H1 (cell line): ENCODE data around the gene TIMM10. TPM values are rescaled to one million over a fixed set of nuclear protein-coding genes. Genes with fewer than 3 reads are reported as not detected.

Source experiments
- CTCF ChIA-PET: fragments of 300-600 bp; sonication (Branson Sonifier 250); formaldehyde crosslinking; loops from one replicate; lab custom pipeline; 2021; ENCODE audit not compliant: partially characterized antibody; lab: Charles Lee
- POLR2A ChIA-PET: fragments of 300-600 bp; sonication (Branson Sonifier 250); formaldehyde crosslinking; loops from one replicate; lab custom pipeline; 2021; ENCODE audit warnings: inconsistent platforms; ENCODE audit not compliant: partially characterized antibody; lab: Charles Lee
- DNase-seq, 2 experiments: peaks; one replicate each; pipeline versions ENCODE4 v3.0.0 to v3.0.0-alpha.2; 2010 to 2022; ENCODE audit warnings: low spot score in 2 of 2, low read depth in 1 of 2, mixed read lengths in 1 of 2
- FAIRE-seq: peaks from 2 replicates; lab custom pipeline; 2011; peaks lifted over from hg19 to GRCh38; lab: Jason Lieb, UNC
- H2AFZ ChIP-seq: 2 replicates; pipeline ENCODE4 v1.8.1; 2012; ENCODE audit warnings: low read length, inconsistent platforms
- H2AK5ac ChIP-seq: 2 replicates; pipeline ENCODE4 v1.6.1; 2013; ENCODE audit warnings: low read depth, low read length
- H2BK120ac ChIP-seq: replicated peaks from 2 replicates; pipeline ENCODE3; 2013; ENCODE audit warnings: low read depth, low read length, inconsistent platforms
- H2BK12ac ChIP-seq: 2 replicates; pipeline ENCODE4 v1.6.1; 2013; ENCODE audit warnings: low read depth, low read length
- H2BK15ac ChIP-seq: 2 replicates; pipeline ENCODE4 v1.6.1; 2013; ENCODE audit warnings: low read length
- H2BK20ac ChIP-seq: 2 replicates; pipeline ENCODE4 v1.6.1; 2013; ENCODE audit warnings: low read length
- H2BK5ac ChIP-seq: 2 replicates; pipeline ENCODE4 v1.6.1; 2013; ENCODE audit warnings: low read depth, low read length
- H3K14ac ChIP-seq: 2 replicates; pipeline ENCODE4 v1.6.1; 2013; ENCODE audit warnings: inconsistent platforms; ENCODE audit not compliant: insufficient read length
- H3K18ac ChIP-seq: 2 replicates; pipeline ENCODE4 v1.6.1; 2013; ENCODE audit warnings: low read length; ENCODE audit errors: extremely low read depth
- H3K23ac ChIP-seq: 2 replicates; pipeline ENCODE4 v1.6.1; 2013; ENCODE audit warnings: inconsistent platforms; ENCODE audit not compliant: insufficient read length
- H3K23me2 ChIP-seq: 2 replicates; pipeline ENCODE4 v1.6.1; 2013; ENCODE audit warnings: low read depth, low read length
- H3K27ac ChIP-seq: 2 replicates; pipeline ENCODE4 v1.6.1; 2011; ENCODE audit warnings: low read depth, low read length, inconsistent platforms
- H3K27me3 ChIP-seq, 4 experiments: replicated peaks in 1 of 4; 1 replicate in 1 of 4; 2 replicates in 3 of 4; pipeline versions ENCODE4 v1.6.1 to v1.8.1; 2011 to 2013; ENCODE audit warnings: low read length in 3 of 4, mild to moderate bottlenecking in 3 of 4, inconsistent platforms in 2 of 4, mixed read lengths in 2 of 4, moderate library complexity in 1 of 4; ENCODE audit not compliant: control insufficient read depth in 3 of 4, insufficient read depth in 3 of 4; ENCODE audit errors: extremely low read depth in 1 of 4
- H3K36me3 ChIP-seq, 4 experiments: 2 replicates each; pipeline versions ENCODE4 v1.6.1 to v1.8.1; 2011 to 2013; ENCODE audit warnings: mild to moderate bottlenecking in 4 of 4, low read length in 3 of 4, moderate library complexity in 2 of 4, control low read depth in 1 of 4, inconsistent platforms in 1 of 4; ENCODE audit not compliant: insufficient read depth in 4 of 4, control insufficient read depth in 2 of 4
- H3K4ac ChIP-seq: replicated peaks from 2 replicates; pipeline ENCODE3; 2013; ENCODE audit warnings: low read length, low read depth, mixed read lengths, inconsistent platforms; ENCODE audit not compliant: insufficient read length
- H3K4me1 ChIP-seq, 4 experiments: replicated peaks in 1 of 4; 1 replicate in 1 of 4; 2 replicates in 3 of 4; pipeline versions ENCODE4 v1.6.1 to v1.8.1; 2011 to 2013; ENCODE audit warnings: low read length in 3 of 4, inconsistent platforms in 2 of 4, mixed read lengths in 1 of 4; ENCODE audit not compliant: insufficient read depth in 4 of 4, control insufficient read depth in 3 of 4
- H3K4me2 ChIP-seq, 2 experiments: 2 replicates each; pipeline versions ENCODE4 v1.6.1 to v1.8.1; 2011 to 2013; ENCODE audit warnings: low read depth in 2 of 2, low read length in 2 of 2, control low read depth in 1 of 2, inconsistent platforms in 1 of 2, mild to moderate bottlenecking in 1 of 2; ENCODE audit not compliant: insufficient read depth in 1 of 2
- H3K4me3 ChIP-seq, 4 experiments: fragments of 200-600, 300-600 bp in 1 of 4; sonication (generic), shearing (Covaris generic), sonication (Bioruptor Twin) in 1 of 4; 2 replicates each; pipeline versions ENCODE4 v1.5.1 to v1.8.1; 2011 to 2016; ENCODE audit warnings: low read length in 4 of 4, low read depth in 3 of 4, control low read depth in 2 of 4, inconsistent platforms in 2 of 4, mild to moderate bottlenecking in 2 of 4, mixed read lengths in 1 of 4, moderate library complexity in 1 of 4; ENCODE audit not compliant: insufficient read depth in 2 of 4; ENCODE audit errors: extremely low read depth in 1 of 4
- H3K56ac ChIP-seq: replicated peaks from 2 replicates; pipeline ENCODE3; 2013; ENCODE audit warnings: low read depth, mild to moderate bottlenecking, mixed read lengths, low read length, inconsistent platforms; ENCODE audit not compliant: insufficient read length
- H3K79me1 ChIP-seq: 2 replicates; pipeline ENCODE4 v1.6.1; 2013; ENCODE audit warnings: low read depth, low read length, control low read depth
- H3K79me2 ChIP-seq, 2 experiments: 2 replicates each; pipeline versions ENCODE4 v1.6.1 to v1.8.1; 2012 to 2013; ENCODE audit warnings: low read length in 2 of 2, mild to moderate bottlenecking in 2 of 2, inconsistent platforms in 1 of 2; ENCODE audit not compliant: insufficient read depth in 2 of 2, control insufficient read depth in 1 of 2
- H3K9ac ChIP-seq, 4 experiments: replicated peaks in 1 of 4; 1 replicate in 1 of 4; 2 replicates in 3 of 4; pipeline versions ENCODE4 v1.6.1 to v1.8.1; 2011 to 2013; ENCODE audit warnings: low read depth in 3 of 4, low read length in 3 of 4, control low read depth in 2 of 4, mild to moderate bottlenecking in 2 of 4, moderate library complexity in 2 of 4, inconsistent platforms in 1 of 4; ENCODE audit errors: extremely low read depth in 1 of 4
- H3K9me3 ChIP-seq, 2 experiments: 2 replicates each; pipeline versions ENCODE4 v1.6.1 to v1.8.1; 2012 to 2013; ENCODE audit warnings: mild to moderate bottlenecking in 2 of 2, moderate library complexity in 2 of 2, control low read depth in 1 of 2, inconsistent platforms in 1 of 2, low read depth in 1 of 2, low read length in 1 of 2, mixed read lengths in 1 of 2; ENCODE audit not compliant: insufficient read depth in 2 of 2
- H4K20me1 ChIP-seq, 2 experiments: replicated peaks in 1 of 2; 2 replicates each; pipeline versions ENCODE3 to v1.8.1; 2011 to 2013; ENCODE audit warnings: inconsistent platforms in 2 of 2, low read length in 2 of 2, mild to moderate bottlenecking in 1 of 2; ENCODE audit not compliant: insufficient read depth in 2 of 2, control insufficient read depth in 1 of 2
- H4K5ac ChIP-seq: 2 replicates; pipeline ENCODE4 v1.6.1; 2013; ENCODE audit warnings: low read length, low read depth, mixed read lengths, inconsistent platforms; ENCODE audit not compliant: insufficient read length
- H4K8ac ChIP-seq: 2 replicates; pipeline ENCODE4 v1.8.0; 2013; ENCODE audit warnings: mild to moderate bottlenecking, moderate library complexity, low read length, inconsistent platforms; ENCODE audit not compliant: insufficient read depth; ENCODE audit errors: extremely low read depth
- H4K91ac ChIP-seq: replicated peaks from 2 replicates; pipeline ENCODE3; 2013; ENCODE audit warnings: low read length, mixed read lengths, inconsistent platforms; ENCODE audit not compliant: insufficient read length
- HDAC6 ChIP-seq: IDR thresholded peaks from one replicate; pipeline ENCODE4 v1.7.1; 2012; ENCODE audit warnings: low read depth, mild to moderate bottlenecking, inconsistent platforms, low read length, moderate library complexity
- JUND ChIP-seq: IDR thresholded peaks from 2 replicates; pipeline ENCODE4 v1.6.1; 2011; ENCODE audit warnings: mild to moderate bottlenecking, improper control_type of control experiment, low read length
- TCF12 ChIP-seq: IDR thresholded peaks from 2 replicates; pipeline ENCODE4 v1.6.1; 2011; ENCODE audit warnings: low read depth, mild to moderate bottlenecking, low read length
- YY1 ChIP-seq: IDR thresholded peaks from 2 replicates; pipeline ENCODE4 v1.6.1; 2011; ENCODE audit warnings: low read depth, mild to moderate bottlenecking, low read length
- WGBS, 2 experiments: shearing (Covaris generic) in 1 of 2; methylation state at CpG; one replicate each; pipeline versions ENCODE4 v1.1.6 to v1.1.7; 2013 to 2015; ENCODE audit warnings: low lambda C conversion rate in 2 of 2, mixed read lengths in 2 of 2, inconsistent platforms in 1 of 2, low coverage in 1 of 2, missing lambda C conversion rate in 1 of 2; ENCODE audit not compliant: insufficient replicate concordance in 2 of 2, insufficient coverage in 1 of 2, insufficient read length in 1 of 2; ENCODE audit errors: extremely low coverage in 1 of 2, missing lambda C conversion rate in 1 of 2; 5-methylcytosine and 5-hydroxymethylcytosine counted together
- polyA plus RNA-seq, 7 experiments: library from polyadenylated mRNA; depleted of rRNA in 3 of 7; stranded (reverse) in 5 of 7; unstranded in 2 of 7; fragments of >200 nt in 5 of 7; fragments of 200-250 nt in 2 of 7; gene quantifications; 1 replicate in 5 of 7; 2 replicates in 1 of 7; 4 replicates in 1 of 7; pipeline versions ENCODE4 v1.2.1 to v1.2.3, GENCODE V29; 2011 to 2013; ENCODE audit warnings: missing spikeins in 2 of 7, mixed read lengths in 2 of 7
- total RNA-seq: library from RNA; stranded (reverse); fragmentation: NEBNext Ultra II Directional; extraction: Animal tissue kit (Norgen Biotek cat#: 25700); gene quantifications from 2 replicates; pipeline ENCODE4 v1.2.1, GENCODE V29; 2021

Gene TIMM10
- total and polyA plus RNA-seq, 2 of the 8 experiments (the other 6 are each of a cell fraction or from before 2014, with no cell fraction given): 117 to 227 TPM

DNA sequence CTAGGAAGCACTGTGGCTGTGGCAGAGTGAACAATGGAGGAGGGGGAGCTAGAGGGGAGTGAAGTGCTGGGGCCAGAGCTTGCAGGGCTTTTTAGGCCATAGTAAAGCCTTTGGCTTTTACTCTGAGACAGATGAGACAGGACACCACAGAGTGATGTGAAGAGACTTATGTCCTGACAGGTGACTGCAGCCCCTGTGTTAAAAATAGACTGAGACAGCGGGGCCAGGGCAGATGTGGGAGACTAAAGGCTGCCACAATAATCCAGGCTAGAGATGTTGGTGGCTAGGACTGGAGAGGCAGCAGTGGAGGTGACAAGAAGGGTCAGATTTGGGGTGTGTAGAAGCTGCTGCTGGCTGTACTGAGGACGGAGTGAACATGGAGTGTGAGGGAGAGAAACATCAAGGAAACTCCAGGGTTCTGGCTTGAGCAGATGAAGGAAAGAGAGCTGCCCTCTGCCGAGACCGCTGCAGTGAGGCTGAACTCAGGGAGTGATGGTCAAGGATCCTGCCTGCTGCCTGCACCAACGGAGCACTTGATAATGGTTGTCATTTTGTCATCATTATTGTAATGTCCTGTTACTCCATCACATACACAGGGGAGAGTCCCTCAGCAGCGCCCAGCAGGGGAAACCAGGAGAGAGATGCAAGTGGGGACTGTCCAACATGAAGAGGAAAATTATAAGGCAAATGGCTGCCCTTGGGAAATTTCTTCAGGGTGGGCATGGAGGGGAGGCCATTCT is 42.5 kb downstream of the TIMM10 start:
- H3K14ac ChIP-seq: no peak overlapping the region
- H2BK120ac ChIP-seq: no peak overlapping the region
- H4K91ac ChIP-seq: no peak overlapping the region
- H3K79me2 ChIP-seq: no peaks in the 10 kb centered on the region
- H3K36me3 ChIP-seq: peaks cover 0 to 9% (median 1%) of the 10 kb centered on the region in 4 experiments; a peak in 3 of 8 replicates
- ChIA-PET CTCF (interaction anchor here (0.6 to 33.7 kb wide), 13 partner anchors 7 to 162 kb away, joined by 3 to 1146 read pairs (median 4); partner anchors contain the start of genes RTN4RL2, SLC43A1, SMTNL1 and TIMM10), POLR2A (interaction anchor here (0.9 to 9.7 kb wide), 7 partner anchors 8 to 158 kb away, joined by 3 to 90 read pairs (median 3); partner anchors contain the start of gene UBE2L6)
- DNase-seq (no peak), FAIRE-seq (no peak)
- H3K4me2 ChIP-seq: no peak overlapping the region
- no peak overlapping the region for H3K4ac ChIP-seq
- no peak overlapping the region for H4K8ac ChIP-seq
- H4K5ac ChIP-seq: no peak overlapping the region
- no peak overlapping the region for H3K4me3 ChIP-seq
- H3K23me2 ChIP-seq: no peaks in the 10 kb centered on the region
- no peak overlapping the region for H3K9ac ChIP-seq
- no peak overlapping the region for H2AFZ ChIP-seq
- H4K20me1 ChIP-seq: peaks cover 0 to 2% of the 10 kb centered on the region in 2 experiments
- H3K23ac ChIP-seq: no peak overlapping the region
- no peaks in the 10 kb centered on the region for H3K9me3 ChIP-seq
- H2BK12ac ChIP-seq: no peak overlapping the region
- 96% methylated on average over 6 of the region's 6 CpGs; no CpG with 5 or more reads in 1 of the 2 experiments for WGBS, 2 experiments
- TF ChIP-seq JUND (no peak), HDAC6 (no peak), TCF12 (no peak), YY1 (no peak)
- H3K4me1 ChIP-seq: peaks cover 0 to 7% (median 2%) of the 10 kb centered on the region in 4 experiments; a peak in 5 of 7 replicates
- no peak overlapping the region for H3K18ac ChIP-seq
- no peak overlapping the region for H2BK20ac ChIP-seq
- no peak overlapping the region for H2AK5ac ChIP-seq
- no peak overlapping the region for H2BK15ac ChIP-seq
- no peak overlapping the region for H3K56ac ChIP-seq
- no peaks in the 10 kb centered on the region for H3K79me1 ChIP-seq
- no peaks in the 10 kb centered on the region; a peak in 3 of 7 replicates for H3K27me3 ChIP-seq
- H2BK5ac ChIP-seq: no peak overlapping the region
- H3K27ac ChIP-seq: no peak overlapping the region
